ENCODE measurements around the gene MAGI2. TPM values are rescaled to one million over a fixed set of nuclear protein-coding genes. Genes with fewer than 3 reads are reported as not detected.

MAGI2 gene
- total RNA-seq, 1 experiment from 2014 or later = 0.22 TPM

DNA sequence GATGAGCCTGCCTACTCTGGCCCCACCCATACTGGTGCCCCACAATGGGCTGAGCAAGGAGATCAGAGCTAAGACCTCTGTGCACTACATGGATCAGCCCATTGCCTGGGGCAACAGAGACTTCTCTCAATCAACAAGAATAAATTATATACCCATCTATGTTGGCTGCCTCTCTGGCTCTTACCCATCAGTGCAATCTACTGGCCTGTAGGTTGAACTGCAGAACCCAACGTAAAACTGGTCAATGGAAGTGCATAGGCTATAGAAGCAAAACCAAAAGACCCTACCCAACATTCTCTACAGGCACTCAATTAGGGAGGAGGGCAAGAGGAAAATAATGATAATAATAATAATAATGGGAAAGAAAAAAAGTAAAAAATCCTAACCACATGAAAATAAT lies 574.3 kb downstream of the MAGI2 start:
- Histone ChIP-seq H3K4me1 (ENCODE audit: control insufficient read depth in 1 of 2, insufficient read depth in 2 of 2, low read length in 2 of 2) (no peaks in the 10 kb centered on the region), H2AFZ (ENCODE audit: low read depth, low read length, poor library complexity, severe bottlenecking) (no peak overlapping the region), H3K4me2 (ENCODE audit: low read length) (no peak overlapping the region), H3K4me3 (replicated peaks in 1 of 2; ENCODE audit: low read depth in 1 of 2, low read length in 2 of 2) (no peak overlapping the region), H4K20me1 (ENCODE audit: insufficient read depth) (no peaks in the 10 kb centered on the region), H3K9me2 (ENCODE audit: insufficient read depth) (no peaks in the 10 kb centered on the region), H3K9me3 (ENCODE audit: control insufficient read depth in 1 of 2, insufficient read depth in 1 of 2, low read depth in 1 of 2, low read length in 2 of 2) (no peaks in the 10 kb centered on the region), H3K27ac (ENCODE audit: low read depth, low read length) (no peak overlapping the region), H3K9ac (ENCODE audit: low read length) (no peak overlapping the region), H3K79me2 (ENCODE audit: insufficient read depth, low read length) (no peaks in the 10 kb centered on the region), H3K36me3 (ENCODE audit: control insufficient read depth in 1 of 2, insufficient read depth in 2 of 2, low read length in 2 of 2) (no peaks in the 10 kb centered on the region), H3K27me3 (ENCODE audit: insufficient read depth, low read length) (no peaks in the 10 kb centered on the region)
- no peak for ATAC-seq
- BruUV-seq (replicated peaks) = no TSS peak
- POLR2A ChIA-PET = no interaction called here
- RAD21 ChIA-PET (ENCODE audit: low non-redundant PET in 1 of 2, low total read pairs in 2 of 2, uncharacterized antibody in 2 of 2, unreplicated experiment in 2 of 2) = no interaction called here
- CTCF ChIA-PET = no interaction called here
- intact Hi-C loops (cut with micrococcal nuclease) = no loop called here
- DNase-seq (ENCODE audit: low read depth, low spot score) = no peak
- TF ChIP-seq JUND (IDR thresholded peaks at IDR 0.05) = no peak
- TF ChIP-seq EGR1 (IDR thresholded peaks at IDR 0.05; ENCODE audit: low read depth) = no peak
- no peak for TF ChIP-seq ZFX (IDR thresholded peaks at IDR 0.05)
- TF ChIP-seq SIN3A (IDR thresholded peaks at IDR 0.05; ENCODE audit: low read depth) = no peak
- no peak for TF ChIP-seq ZNF274 (IDR thresholded peaks at IDR 0.05; ENCODE audit: low read depth, low read length)
- no peak for TF ChIP-seq SRF (IDR thresholded peaks at IDR 0.05; ENCODE audit: low read depth)
- TF ChIP-seq, protein P1, sequence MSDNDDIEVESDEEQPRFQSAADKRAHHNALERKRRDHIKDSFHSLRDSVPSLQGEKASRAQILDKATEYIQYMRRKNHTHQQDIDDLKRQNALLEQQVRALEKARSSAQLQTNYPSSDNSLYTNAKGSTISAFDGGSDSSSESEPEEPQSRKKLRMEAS (IDR thresholded peaks at IDR 0.05) = no peak
- TF ChIP-seq REST (IDR thresholded peaks at IDR 0.05; ENCODE audit: low read depth) = no peak
- no peak for TF ChIP-seq ELF1 (IDR thresholded peaks at IDR 0.05; ENCODE audit: borderline replicate concordance, low read depth)
- no peak for TF ChIP-seq SP1 (IDR thresholded peaks at IDR 0.05; ENCODE audit: low read depth)
- no peak for TF ChIP-seq ZBTB33 (IDR thresholded peaks at IDR 0.05; ENCODE audit: extremely low read depth, insufficient replicate concordance, low read length)
- TF ChIP-seq EZH2 (IDR thresholded peaks at IDR 0.05) = no peak
- TF ChIP-seq FOSL1 (IDR thresholded peaks at IDR 0.05; ENCODE audit: low read depth) = no peak
- no peak for TF ChIP-seq EZH2phosphoT487 (IDR thresholded peaks at IDR 0.05; ENCODE audit: borderline replicate concordance)
- no peak for TF ChIP-seq TCF7L2 (IDR thresholded peaks at IDR 0.05; ENCODE audit: borderline replicate concordance, extremely low read depth, insufficient read depth, insufficient read length)
- no peak for TF ChIP-seq CEBPB (IDR thresholded peaks at IDR 0.05; ENCODE audit: low read depth)
- TF ChIP-seq, protein P2, sequence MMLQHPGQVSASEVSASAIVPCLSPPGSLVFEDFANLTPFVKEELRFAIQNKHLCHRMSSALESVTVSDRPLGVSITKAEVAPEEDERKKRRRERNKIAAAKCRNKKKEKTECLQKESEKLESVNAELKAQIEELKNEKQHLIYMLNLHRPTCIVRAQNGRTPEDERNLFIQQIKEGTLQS (IDR thresholded peaks at IDR 0.05) = no peak
- TF ChIP-seq RAD21 (IDR thresholded peaks at IDR 0.05; ENCODE audit: low read depth) = no peak
- TF ChIP-seq POLR2AphosphoS5 (IDR thresholded peaks at IDR 0.05; ENCODE audit: low read depth, low read length) = no peak
